Astrocyte (in vitro differentiated cells and primary cell): ENCODE data around the gene SRRT. TPM values are rescaled to one million over a fixed set of nuclear protein-coding genes. Genes with fewer than 3 reads are reported as not detected.

Source experiments
- DNase-seq: peaks from one replicate; pipeline ENCODE4 v3.0.0-alpha.2; 2010; ENCODE audit warnings: low read depth
- FAIRE-seq: peaks from 2 replicates; lab custom pipeline; 2011; peaks lifted over from hg19 to GRCh38; lab: Jason Lieb, UNC
- H2AFZ ChIP-seq: 2 replicates; pipeline ENCODE4 v1.6.0; 2012; ENCODE audit warnings: low read depth, low read length, inconsistent platforms
- H3K27ac ChIP-seq: 2 replicates; pipeline ENCODE4 v1.5.1; 2011; ENCODE audit warnings: low read depth, low read length, inconsistent platforms
- H3K27me3 ChIP-seq: 2 replicates; pipeline ENCODE4 v1.6.0; 2011; ENCODE audit warnings: low read length, inconsistent platforms; ENCODE audit not compliant: insufficient read depth
- H3K36me3 ChIP-seq: 2 replicates; pipeline ENCODE4 v1.5.1; 2011; ENCODE audit warnings: low read length, inconsistent platforms; ENCODE audit not compliant: insufficient read depth
- H3K4me1 ChIP-seq: 2 replicates; pipeline ENCODE4 v1.5.1; 2011; ENCODE audit warnings: low read length, inconsistent platforms; ENCODE audit not compliant: insufficient read depth
- H3K4me2 ChIP-seq: 2 replicates; pipeline ENCODE4 v1.6.0; 2012; ENCODE audit warnings: low read length, inconsistent platforms
- H3K4me3 ChIP-seq: 2 replicates; pipeline ENCODE4 v1.5.1; 2011; ENCODE audit warnings: low read depth, mild to moderate bottlenecking, low read length, inconsistent platforms; ENCODE audit not compliant: insufficient read depth
- H3K79me2 ChIP-seq: 2 replicates; pipeline ENCODE4 v1.6.0; 2012; ENCODE audit warnings: mild to moderate bottlenecking, low read length, inconsistent platforms; ENCODE audit not compliant: insufficient read depth
- H3K9ac ChIP-seq: 2 replicates; pipeline ENCODE4 v1.6.0; 2012; ENCODE audit warnings: mild to moderate bottlenecking, low read length, inconsistent platforms
- H3K9me3 ChIP-seq: 2 replicates; pipeline ENCODE4 v1.5.1; 2012; ENCODE audit warnings: low read depth, mild to moderate bottlenecking, low read length, inconsistent platforms; ENCODE audit not compliant: insufficient read depth
- H4K20me1 ChIP-seq: 2 replicates; pipeline ENCODE4 v1.6.0; 2012; ENCODE audit warnings: low read length, inconsistent platforms; ENCODE audit not compliant: insufficient read depth
- H3K27ac Mint-ChIP-seq: one replicate; pipeline ENCODE4 v1.8.0; 2021; ENCODE audit warnings: mild to moderate bottlenecking, mixed read lengths; ENCODE audit not compliant: unreplicated experiment
- H3K27me3 Mint-ChIP-seq: one replicate; pipeline ENCODE4 v1.8.0; 2021; ENCODE audit warnings: low read depth, mixed read lengths; ENCODE audit not compliant: unreplicated experiment
- H3K36me3 Mint-ChIP-seq: one replicate; pipeline ENCODE4 v1.8.0; 2021; ENCODE audit warnings: low read depth, mixed read lengths; ENCODE audit not compliant: unreplicated experiment
- H3K4me1 Mint-ChIP-seq: one replicate; pipeline ENCODE4 v1.8.0; 2021; ENCODE audit warnings: low read depth, mixed read lengths; ENCODE audit not compliant: unreplicated experiment
- H3K4me3 Mint-ChIP-seq: one replicate; pipeline ENCODE4 v1.8.0; 2021; ENCODE audit warnings: mild to moderate bottlenecking, moderate library complexity, mixed read lengths; ENCODE audit not compliant: unreplicated experiment
- H3K9me3 Mint-ChIP-seq: one replicate; pipeline ENCODE4 v1.8.0; 2021; ENCODE audit warnings: mild to moderate bottlenecking, mixed read lengths; ENCODE audit not compliant: unreplicated experiment
- CTCF ChIP-seq: IDR thresholded peaks from 2 replicates; pipeline ENCODE4 v1.5.1; 2011; ENCODE audit warnings: low read depth, mild to moderate bottlenecking, inconsistent platforms, low read length, moderate library complexity; ENCODE audit not compliant: insufficient read depth
- EZH2 ChIP-seq: IDR thresholded peaks from 2 replicates; pipeline ENCODE4 v1.6.1; 2012; ENCODE audit warnings: mild to moderate bottlenecking, low read length, inconsistent platforms; ENCODE audit not compliant: insufficient read depth
- total RNA-seq: library from RNA; stranded (reverse); gene quantifications from 2 replicates; pipeline ENCODE4 v1.2.1, GENCODE V29; 2021

Gene SRRT
- total RNA-seq, 1 donor from 2014 or later: 118 TPM

GRCh38 chr7:100840470-100841100 is 34.3 kb upstream of the SRRT start:
- H3K36me3 ChIP-seq: no peaks in the 10 kb centered on the region
- DNase-seq: no peak
- no peaks in the 10 kb centered on the region for H3K9me3 ChIP-seq
- H3K27me3 ChIP-seq: no peaks in the 10 kb centered on the region
- Mint-ChIP-seq H3K27ac (peak overlapping the region; percentile 60), H3K4me1 (peaks cover 16% of the 10 kb centered on the region), H3K27me3 (no peaks in the 10 kb centered on the region), H3K9me3 (no peaks in the 10 kb centered on the region), H3K4me3 (peak overlapping the region; percentile 11), H3K36me3 (peaks cover 2% of the 10 kb centered on the region)
- H2AFZ ChIP-seq: no peak overlapping the region
- FAIRE-seq: no peak
- H3K4me3 ChIP-seq: no peak overlapping the region
- no peaks in the 10 kb centered on the region for H4K20me1 ChIP-seq
- H3K27ac ChIP-seq: no peak overlapping the region
- no peaks in the 10 kb centered on the region for H3K79me2 ChIP-seq
- H3K4me1 ChIP-seq: peaks cover 2% of the 10 kb centered on the region
- TF ChIP-seq CTCF (no peak), EZH2 (no peak)
- no peak overlapping the region for H3K4me2 ChIP-seq
- no peak overlapping the region for H3K9ac ChIP-seq

- Mint-ChIP-seq H3K36me3 (no peaks in the 10 kb centered on the region), H3K27ac (no peak overlapping the region), H3K27me3 (no peaks in the 10 kb centered on the region), H3K4me3 (peak overlapping the region; percentile 45), H3K9me3 (no peaks in the 10 kb centered on the region), H3K4me1 (no peaks in the 10 kb centered on the region)
- no peak for FAIRE-seq
- Histone ChIP-seq H3K36me3 (no peaks in the 10 kb centered on the region), H3K4me3 (no peak overlapping the region), H3K27ac (no peak overlapping the region), H3K9me3 (no peaks in the 10 kb centered on the region), H3K4me1 (peaks cover 6% of the 10 kb centered on the region), H3K27me3 (no peaks in the 10 kb centered on the region), H3K4me2 (no peak overlapping the region), H3K79me2 (no peaks in the 10 kb centered on the region), H4K20me1 (no peaks in the 10 kb centered on the region), H3K9ac (no peak overlapping the region), H2AFZ (no peak overlapping the region)
- DNase-seq: no peak
- TF ChIP-seq EZH2 (no peak), CTCF (no peak)
Measured at GRCh38 chr7:100847360-100847759, 27.5 kb upstream of the SRRT start.
